ENCODE data around the gene PNMA6F.

- TF ChIP-seq POLR2A (IDR thresholded peaks at IDR 0.05) (no peak), CTCF (IDR thresholded peaks at IDR 0.05) (no peak), EP300 (IDR thresholded peaks at IDR 0.05) (no peak)
Measured at GRCh38 chrX:153365670-153366069, 44.1 kb upstream of the PNMA6F start.
